NT2/D1 (cell line): Measurements from ENCODE around the gene EPN1.

ENCODE experiments used
- SUZ12 ChIP-seq: IDR thresholded peaks from 2 replicates; pipeline ENCODE4 v1.6.1; 2011; ENCODE audit not compliant: insufficient read length, insufficient read depth; ENCODE audit errors: extremely low read depth
- YY1 ChIP-seq: IDR thresholded peaks from 2 replicates; pipeline ENCODE4 v1.6.1; 2011; ENCODE audit not compliant: insufficient read length, insufficient read depth

- no peak for TF ChIP-seq SUZ12
- TF ChIP-seq YY1 = no peak
Measured at GRCh38 chr19:55652311-55653128, 22.5 kb upstream of the EPN1 start.
